Vagina (tissue), 2 donors: ENCODE data around the gene LEMD2.

Experiments
- CTCF ChIP-seq, 3 experiments: fragments of 450-650 bp in 2 of 3; fragments of 200-600 bp in 1 of 3; sonication (generic) in 1 of 3; IDR thresholded peaks; one replicate each; pipeline ENCODE4 v1.5.1; 2017 to 2019; ENCODE audit warnings: antibody characterized with exemption in 3 of 3, mild to moderate bottlenecking in 2 of 3, moderate library complexity in 2 of 3
- POLR2A ChIP-seq, 2 donors: fragments of 450-650 bp; IDR thresholded peaks; one replicate each; pipeline ENCODE4 v1.6.1; 2017; ENCODE audit warnings: antibody characterized with exemption in 2 of 2, mild to moderate bottlenecking in 2 of 2, moderate library complexity in 2 of 2

DNA sequence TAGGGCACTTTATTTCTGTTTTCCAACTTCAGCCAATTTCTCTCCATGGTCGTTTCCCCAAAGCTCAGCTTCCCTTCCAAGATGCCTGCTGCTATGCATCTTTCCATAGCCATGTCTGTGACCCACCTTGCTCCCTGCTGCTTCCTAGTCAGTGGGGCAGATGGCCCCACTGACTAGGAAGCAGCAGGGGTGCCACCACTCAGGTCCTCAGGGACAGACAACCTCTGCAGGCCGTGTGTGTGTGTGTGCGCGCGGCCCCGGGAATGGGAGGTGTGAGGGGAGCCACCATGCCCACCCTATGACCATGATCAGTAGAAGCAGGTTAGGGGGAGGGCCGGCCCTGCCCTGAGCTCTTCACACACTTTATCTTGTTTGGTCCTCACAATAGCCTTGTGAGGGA, 39.5 kb downstream of the LEMD2 start:
- TF ChIP-seq CTCF (IDR thresholded peaks at IDR 0.05) (no peak), POLR2A (IDR thresholded peaks at IDR 0.05) (no peak)
